A673 (cell line): ENCODE data around the gene SPDEF.

Experiments used
- EZH2 ChIP-seq: fragments of 200-600 bp; sonication (generic); IDR thresholded peaks from 2 replicates; pipeline ENCODE4 v1.6.1; 2017; ENCODE audit warnings: borderline replicate concordance, low read depth, mild to moderate bottlenecking, mixed read lengths, antibody characterized with exemption, low read length; ENCODE audit not compliant: poor library complexity, severe bottlenecking
- TF ChIP-seq, protein P1 (sequence below): fragments of 300-800, 200-600 bp; sonication (generic); conservative IDR thresholded peaks from 2 replicates; pipeline ENCODE4 v1.5.1; 2017; ENCODE audit warnings: low read depth, mild to moderate bottlenecking, antibody characterized with exemption, low read length, moderate library complexity, mixed read lengths

DNA sequence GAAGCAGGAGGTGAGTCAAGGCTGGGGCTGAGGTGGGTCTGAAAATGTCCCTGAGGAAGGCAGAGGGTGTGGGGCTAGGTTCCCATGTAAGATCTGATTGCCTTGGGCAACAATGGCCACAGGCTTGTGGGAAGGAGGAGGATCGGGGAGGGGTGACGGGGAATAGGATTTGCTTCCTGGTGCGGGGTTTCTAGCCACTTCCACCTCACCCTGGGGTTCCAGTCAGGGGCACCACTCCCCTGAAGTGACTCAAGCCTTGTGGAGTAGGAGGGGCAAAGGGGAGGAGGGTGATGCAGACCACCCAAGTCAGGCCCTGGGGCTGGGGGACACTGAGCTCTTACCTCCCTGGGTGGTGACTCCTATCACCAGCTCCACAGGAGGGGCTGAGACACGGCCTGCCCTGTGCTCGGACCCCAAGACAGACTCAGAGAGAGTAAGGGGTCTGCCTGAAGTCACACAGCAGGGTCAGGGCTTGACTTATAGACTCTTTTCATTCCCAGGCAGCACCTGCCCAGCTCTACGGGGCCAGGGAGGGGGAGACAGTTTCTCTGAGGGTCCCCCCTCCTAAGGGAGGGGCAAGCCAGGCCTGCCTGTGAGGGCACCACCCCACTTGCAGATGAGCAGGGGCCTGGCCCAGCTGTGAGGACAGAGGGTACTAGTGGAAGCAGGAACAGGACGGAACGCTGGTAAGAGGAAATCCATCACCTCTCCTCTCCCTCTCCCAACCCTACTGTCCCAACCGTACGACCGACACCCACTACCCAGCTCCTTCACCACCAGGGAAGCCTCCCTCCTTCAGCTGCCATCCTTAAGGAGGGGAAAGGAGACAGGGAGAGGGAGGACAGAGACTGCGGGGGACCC lies 12.4 kb upstream of the SPDEF start:
- TF ChIP-seq EZH2: no peak
- TF ChIP-seq, protein P1, sequence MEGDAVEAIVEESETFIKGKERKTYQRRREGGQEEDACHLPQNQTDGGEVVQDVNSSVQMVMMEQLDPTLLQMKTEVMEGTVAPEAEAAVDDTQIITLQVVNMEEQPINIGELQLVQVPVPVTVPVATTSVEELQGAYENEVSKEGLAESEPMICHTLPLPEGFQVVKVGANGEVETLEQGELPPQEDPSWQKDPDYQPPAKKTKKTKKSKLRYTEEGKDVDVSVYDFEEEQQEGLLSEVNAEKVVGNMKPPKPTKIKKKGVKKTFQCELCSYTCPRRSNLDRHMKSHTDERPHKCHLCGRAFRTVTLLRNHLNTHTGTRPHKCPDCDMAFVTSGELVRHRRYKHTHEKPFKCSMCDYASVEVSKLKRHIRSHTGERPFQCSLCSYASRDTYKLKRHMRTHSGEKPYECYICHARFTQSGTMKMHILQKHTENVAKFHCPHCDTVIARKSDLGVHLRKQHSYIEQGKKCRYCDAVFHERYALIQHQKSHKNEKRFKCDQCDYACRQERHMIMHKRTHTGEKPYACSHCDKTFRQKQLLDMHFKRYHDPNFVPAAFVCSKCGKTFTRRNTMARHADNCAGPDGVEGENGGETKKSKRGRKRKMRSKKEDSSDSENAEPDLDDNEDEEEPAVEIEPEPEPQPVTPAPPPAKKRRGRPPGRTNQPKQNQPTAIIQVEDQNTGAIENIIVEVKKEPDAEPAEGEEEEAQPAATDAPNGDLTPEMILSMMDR: no peak
